Subcutaneous abdominal adipose tissue (tissue), 5 donors: ENCODE measurements around the gene SETBP1.

ENCODE experiments used
- H3K27ac ChIP-seq: one replicate; pipeline ENCODE4 v1.7.0; 2013; ENCODE audit warnings: low read depth, mild to moderate bottlenecking, inconsistent platforms, low read length, moderate library complexity
- H3K27me3 ChIP-seq, 5 donors: one replicate each; pipeline ENCODE4 v1.7.0; 2013; ENCODE audit warnings: low read length in 5 of 5, inconsistent platforms in 1 of 5; ENCODE audit not compliant: control insufficient read depth in 5 of 5, insufficient read depth in 4 of 5
- H3K36me3 ChIP-seq, 5 donors: one replicate each; pipeline ENCODE4 v1.7.0; 2013; ENCODE audit warnings: low read length in 5 of 5; ENCODE audit not compliant: control insufficient read depth in 5 of 5, insufficient read depth in 5 of 5
- H3K4me1 ChIP-seq, 5 donors: one replicate each; pipeline ENCODE4 v1.7.0; 2013; ENCODE audit warnings: low read length in 5 of 5, mild to moderate bottlenecking in 3 of 5, moderate library complexity in 1 of 5; ENCODE audit not compliant: control insufficient read depth in 5 of 5, insufficient read depth in 5 of 5
- H3K4me3 ChIP-seq, 5 donors: one replicate each; pipeline ENCODE4 v1.7.0; 2013; ENCODE audit warnings: low read length in 5 of 5, low read depth in 1 of 5
- H3K9ac ChIP-seq, 5 donors: one replicate each; pipeline ENCODE4 v1.7.0; 2013; ENCODE audit warnings: low read length in 5 of 5, mild to moderate bottlenecking in 4 of 5, moderate library complexity in 3 of 5
- H3K9me3 ChIP-seq, 5 donors: one replicate each; pipeline ENCODE4 v1.7.0; 2013; ENCODE audit warnings: low read length in 5 of 5; ENCODE audit not compliant: control insufficient read depth in 5 of 5
- donor health status: healthy.
- donor health status: healthy.
- donor health status: healthy.
- donor health status: healthy.
- donor health status: healthy.

The SETBP1 gene

GRCh38 chr18:45061359-45061758, 380.7 kb downstream of the SETBP1 start:
- Histone ChIP-seq H3K27ac (no peak overlapping the region), H3K9ac (no peak overlapping the region), H3K4me1 (peaks cover 0 to 6% (median 4%) of the 10 kb centered on the region in 5 donors), H3K27me3 (no peaks in the 10 kb centered on the region), H3K9me3 (peaks cover 0 to 4% (median 0%) of the 10 kb centered on the region in 5 donors), H3K4me3 (no peak overlapping the region), H3K36me3 (peaks cover 0 to 8% (median 3%) of the 10 kb centered on the region in 5 donors)

GRCh38 chr18:45063246-45064038, 382.8 kb downstream of the SETBP1 start:
- Histone ChIP-seq H3K9me3 (peaks cover 0 to 4% (median 0%) of the 10 kb centered on the region in 5 donors), H3K27ac (no peak overlapping the region), H3K36me3 (peaks cover 0 to 8% (median 3%) of the 10 kb centered on the region in 5 donors), H3K4me1 (peaks cover 0 to 10% (median 5%) of the 10 kb centered on the region in 5 donors), H3K27me3 (no peaks in the 10 kb centered on the region), H3K4me3 (no peak overlapping the region), H3K9ac (no peak overlapping the region)

GRCh38 chr18:45066210-45066609, 385.5 kb downstream of the SETBP1 start:
- no peak overlapping the region for H3K4me3 ChIP-seq
- peaks cover 0 to 4% (median 0%) of the 10 kb centered on the region in 5 donors for H3K9me3 ChIP-seq
- peaks cover 0 to 10% (median 5%) of the 10 kb centered on the region in 5 donors for H3K4me1 ChIP-seq
- no peak overlapping the region for H3K9ac ChIP-seq
- H3K27ac ChIP-seq, result no peak overlapping the region
- peaks cover 0 to 8% (median 3%) of the 10 kb centered on the region in 5 donors for H3K36me3 ChIP-seq
- no peaks in the 10 kb centered on the region for H3K27me3 ChIP-seq

- H3K36me3 ChIP-seq, result peaks cover 0 to 8% (median 3%) of the 10 kb centered on the region in 5 donors
- peaks cover 0 to 10% (median 5%) of the 10 kb centered on the region in 5 donors for H3K4me1 ChIP-seq
- peaks cover 0 to 4% (median 0%) of the 10 kb centered on the region in 5 donors for H3K9me3 ChIP-seq
Measured at GRCh38 chr18:45066886-45067285, 386.2 kb downstream of the SETBP1 start.

GRCh38 chr18:45068400-45069094, 387.9 kb downstream of the SETBP1 start:
- no peaks in the 10 kb centered on the region for H3K27me3 ChIP-seq
- H3K9me3 ChIP-seq, result peaks cover 0 to 4% (median 0%) of the 10 kb centered on the region in 5 donors
- peaks cover 0 to 10% (median 5%) of the 10 kb centered on the region in 5 donors for H3K4me1 ChIP-seq
- no peak overlapping the region for H3K4me3 ChIP-seq
- H3K36me3 ChIP-seq, result peaks cover 0 to 6% (median 3%) of the 10 kb centered on the region in 5 donors
- H3K27ac ChIP-seq, result no peak overlapping the region
- no peak overlapping the region for H3K9ac ChIP-seq

More at GRCh38 chr18:45066886-45067285, 386.2 kb downstream of the SETBP1 start:
- no peaks in the 10 kb centered on the region for H3K27me3 ChIP-seq
- H3K4me3 ChIP-seq, result no peak overlapping the region
- no peak overlapping the region for H3K9ac ChIP-seq
- no peak overlapping the region for H3K27ac ChIP-seq

- no peaks in the 10 kb centered on the region for H3K9me3 ChIP-seq
- no peak overlapping the region for H3K9ac ChIP-seq
- peaks cover 0 to 10% (median 5%) of the 10 kb centered on the region in 5 donors for H3K4me1 ChIP-seq
- no peak overlapping the region for H3K27ac ChIP-seq
- no peaks in the 10 kb centered on the region for H3K36me3 ChIP-seq
- no peaks in the 10 kb centered on the region for H3K27me3 ChIP-seq
- H3K4me3 ChIP-seq, result no peak overlapping the region
Measured at GRCh38 chr18:45069546-45069945, 388.9 kb downstream of the SETBP1 start.

GRCh38 chr18:45071956-45072355, 391.3 kb downstream of the SETBP1 start:
- no peak overlapping the region for H3K4me3 ChIP-seq
- no peaks in the 10 kb centered on the region for H3K9me3 ChIP-seq
- no peaks in the 10 kb centered on the region for H3K27me3 ChIP-seq
- no peak overlapping the region for H3K27ac ChIP-seq
- H3K36me3 ChIP-seq, result no peaks in the 10 kb centered on the region
- no peak overlapping the region for H3K9ac ChIP-seq
- H3K4me1 ChIP-seq, result peaks cover 0 to 2% (median 0%) of the 10 kb centered on the region in 5 donors

GRCh38 chr18:45073556-45073955, 392.9 kb downstream of the SETBP1 start:
- Histone ChIP-seq H3K9ac (no peak overlapping the region), H3K27ac (no peak overlapping the region), H3K4me1 (no peaks in the 10 kb centered on the region), H3K9me3 (no peaks in the 10 kb centered on the region), H3K27me3 (no peaks in the 10 kb centered on the region), H3K4me3 (no peak overlapping the region), H3K36me3 (no peaks in the 10 kb centered on the region)

GRCh38 chr18:45081566-45082181, 401.0 kb downstream of the SETBP1 start:
- H3K4me1 ChIP-seq, result no peaks in the 10 kb centered on the region
- no peak overlapping the region for H3K9ac ChIP-seq
- H3K9me3 ChIP-seq, result no peaks in the 10 kb centered on the region
- H3K27ac ChIP-seq, result no peak overlapping the region
- no peaks in the 10 kb centered on the region for H3K36me3 ChIP-seq
- no peak overlapping the region for H3K4me3 ChIP-seq
- H3K27me3 ChIP-seq, result peaks cover 0 to 6% (median 3%) of the 10 kb centered on the region in 5 donors
